ENCODE results near the gene PRUNE2. TPM values are rescaled to one million over a fixed set of nuclear protein-coding genes. Genes with fewer than 3 reads are reported as not detected.

The PRUNE2 gene
- total and polyA plus RNA-seq, 2 of the 8 experiments (the other 6 are each of a cell fraction or from before 2014, with no cell fraction given): 5.5 to 13.3 TPM

DNA sequence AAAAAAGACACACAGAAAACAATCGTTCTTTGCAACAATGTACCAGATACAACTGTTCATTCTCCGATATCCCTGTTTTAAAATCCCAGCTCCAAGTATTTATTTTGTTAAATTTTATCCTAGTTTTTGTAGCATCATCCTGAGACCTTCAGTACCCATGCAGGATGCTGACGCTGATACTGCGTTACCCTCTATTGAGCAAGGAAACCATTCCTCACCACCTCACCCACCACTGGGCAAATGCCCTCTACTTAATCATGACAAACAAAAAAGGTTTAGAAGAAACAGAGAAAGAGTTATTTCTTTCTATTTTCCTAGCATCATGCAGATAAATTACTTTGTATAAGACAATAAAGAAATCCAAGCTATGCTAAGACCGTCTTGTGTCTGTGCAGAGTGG is 277.8 kb downstream of the PRUNE2 start (continued):
- TF ChIP-seq, protein P1, sequence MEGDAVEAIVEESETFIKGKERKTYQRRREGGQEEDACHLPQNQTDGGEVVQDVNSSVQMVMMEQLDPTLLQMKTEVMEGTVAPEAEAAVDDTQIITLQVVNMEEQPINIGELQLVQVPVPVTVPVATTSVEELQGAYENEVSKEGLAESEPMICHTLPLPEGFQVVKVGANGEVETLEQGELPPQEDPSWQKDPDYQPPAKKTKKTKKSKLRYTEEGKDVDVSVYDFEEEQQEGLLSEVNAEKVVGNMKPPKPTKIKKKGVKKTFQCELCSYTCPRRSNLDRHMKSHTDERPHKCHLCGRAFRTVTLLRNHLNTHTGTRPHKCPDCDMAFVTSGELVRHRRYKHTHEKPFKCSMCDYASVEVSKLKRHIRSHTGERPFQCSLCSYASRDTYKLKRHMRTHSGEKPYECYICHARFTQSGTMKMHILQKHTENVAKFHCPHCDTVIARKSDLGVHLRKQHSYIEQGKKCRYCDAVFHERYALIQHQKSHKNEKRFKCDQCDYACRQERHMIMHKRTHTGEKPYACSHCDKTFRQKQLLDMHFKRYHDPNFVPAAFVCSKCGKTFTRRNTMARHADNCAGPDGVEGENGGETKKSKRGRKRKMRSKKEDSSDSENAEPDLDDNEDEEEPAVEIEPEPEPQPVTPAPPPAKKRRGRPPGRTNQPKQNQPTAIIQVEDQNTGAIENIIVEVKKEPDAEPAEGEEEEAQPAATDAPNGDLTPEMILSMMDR (IDR thresholded peaks at IDR 0.05; ENCODE audit: control extremely low read depth in 1 of 3, insufficient read depth in 1 of 3, low read depth in 1 of 3, low read length in 3 of 3): no peak
- no peak for TF ChIP-seq SIRT6 (IDR thresholded peaks at IDR 0.05; ENCODE audit: low read length)
- no peak for TF ChIP-seq HDAC6 (IDR thresholded peaks at IDR 0.05; ENCODE audit: low read depth, low read length)
- no peak for TF ChIP-seq SUZ12 (IDR thresholded peaks at IDR 0.05; ENCODE audit: low read length)
- TF ChIP-seq TBP (IDR thresholded peaks at IDR 0.05; ENCODE audit: low read depth, low read length): no peak
- TF ChIP-seq POLR2AphosphoS5 (IDR thresholded peaks at IDR 0.05; ENCODE audit: low read depth, low read length): no peak
- TF ChIP-seq TEAD4 (IDR thresholded peaks at IDR 0.05; ENCODE audit: low read depth, low read length): no peak
- TF ChIP-seq, protein P2, sequence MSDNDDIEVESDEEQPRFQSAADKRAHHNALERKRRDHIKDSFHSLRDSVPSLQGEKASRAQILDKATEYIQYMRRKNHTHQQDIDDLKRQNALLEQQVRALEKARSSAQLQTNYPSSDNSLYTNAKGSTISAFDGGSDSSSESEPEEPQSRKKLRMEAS (IDR thresholded peaks at IDR 0.05): no peak

Data from H1 (cell line).